Fibroblast of upper back skin (primary cell): ENCODE measurements around the gene NOL6.
"Not testable (repeated sequence)": the region's sequence is repeated elsewhere in the genome, so short reads cannot be mapped to it uniquely, and the experiment has no call there.

ENCODE experiments used
- DNase-seq: peaks from one replicate; pipeline ENCODE4 v3.0.0-alpha.2; 2013

NOL6 gene

GRCh38 chr9:33469891-33470290, 3.8 kb downstream of the NOL6 start:
- DNase-seq = no peak

DNA sequence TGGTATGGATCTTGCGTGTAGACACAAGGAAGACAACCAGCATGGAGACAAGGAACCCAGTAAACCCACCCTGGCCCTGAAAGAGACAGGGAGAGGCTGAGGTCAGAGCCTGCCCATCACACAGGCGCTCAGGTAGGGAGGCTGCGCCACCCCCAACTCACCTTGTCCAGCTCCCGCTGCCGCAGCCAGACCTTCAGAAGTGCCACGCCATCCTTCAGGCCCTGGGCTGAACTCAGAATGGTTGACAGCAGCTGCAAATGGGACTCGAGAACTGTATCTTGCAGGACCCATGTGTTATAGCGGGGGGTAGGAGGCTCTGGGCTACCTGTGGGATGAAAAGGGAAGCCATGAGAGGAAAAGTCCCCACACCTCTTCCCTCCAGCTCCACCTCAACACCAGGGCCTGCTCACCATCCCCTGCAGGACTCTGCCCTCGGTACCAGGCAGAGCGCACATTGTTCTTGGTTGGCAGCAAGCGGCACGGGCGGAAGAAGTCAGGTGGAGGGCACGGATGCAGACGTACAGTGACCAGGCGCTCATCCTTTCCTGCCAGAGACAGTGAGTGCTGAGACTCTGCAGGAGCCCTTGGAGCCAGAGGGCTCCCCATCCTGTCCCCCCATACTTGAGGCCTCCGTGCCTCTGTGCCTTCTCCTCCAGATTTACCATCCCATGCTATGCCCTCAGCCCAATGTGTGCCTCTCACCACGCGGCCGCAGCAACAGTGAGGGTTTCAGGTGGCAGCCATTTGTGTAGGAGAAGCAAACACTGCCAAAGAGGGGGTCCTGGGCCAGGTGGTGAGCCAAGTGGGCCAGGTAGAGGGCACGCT, 4.7 kb downstream of the NOL6 start:
- DNase-seq = no peak

- DNase-seq = no peak
Measured at GRCh38 chr9:33468215-33468730, 5.5 kb downstream of the NOL6 start.

DNA sequence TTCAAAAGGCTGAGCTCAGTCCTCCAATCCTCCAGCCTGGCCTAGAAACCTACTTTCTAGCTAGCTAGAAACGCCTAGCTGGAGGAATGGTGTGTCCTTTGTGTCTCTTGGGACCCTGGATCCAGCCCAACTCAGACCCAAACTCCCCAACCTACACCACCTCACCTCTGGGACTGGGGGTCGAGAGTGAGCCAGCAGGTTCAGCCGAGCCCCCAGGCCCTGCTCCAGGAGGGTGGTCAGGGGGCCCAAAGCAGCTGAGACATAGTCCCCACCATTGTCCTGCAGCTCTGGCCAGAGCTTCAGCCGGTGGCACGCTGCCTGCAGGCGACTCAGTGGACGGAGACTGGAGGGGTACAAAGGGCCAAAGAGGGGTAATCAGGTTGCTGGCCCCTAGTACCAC, 6.2 kb downstream of the NOL6 start:
- DNase-seq = no peak

GRCh38 chr9:33466565-33467495, 6.9 kb downstream of the NOL6 start:
- peak; percentile 24 for DNase-seq

DNA sequence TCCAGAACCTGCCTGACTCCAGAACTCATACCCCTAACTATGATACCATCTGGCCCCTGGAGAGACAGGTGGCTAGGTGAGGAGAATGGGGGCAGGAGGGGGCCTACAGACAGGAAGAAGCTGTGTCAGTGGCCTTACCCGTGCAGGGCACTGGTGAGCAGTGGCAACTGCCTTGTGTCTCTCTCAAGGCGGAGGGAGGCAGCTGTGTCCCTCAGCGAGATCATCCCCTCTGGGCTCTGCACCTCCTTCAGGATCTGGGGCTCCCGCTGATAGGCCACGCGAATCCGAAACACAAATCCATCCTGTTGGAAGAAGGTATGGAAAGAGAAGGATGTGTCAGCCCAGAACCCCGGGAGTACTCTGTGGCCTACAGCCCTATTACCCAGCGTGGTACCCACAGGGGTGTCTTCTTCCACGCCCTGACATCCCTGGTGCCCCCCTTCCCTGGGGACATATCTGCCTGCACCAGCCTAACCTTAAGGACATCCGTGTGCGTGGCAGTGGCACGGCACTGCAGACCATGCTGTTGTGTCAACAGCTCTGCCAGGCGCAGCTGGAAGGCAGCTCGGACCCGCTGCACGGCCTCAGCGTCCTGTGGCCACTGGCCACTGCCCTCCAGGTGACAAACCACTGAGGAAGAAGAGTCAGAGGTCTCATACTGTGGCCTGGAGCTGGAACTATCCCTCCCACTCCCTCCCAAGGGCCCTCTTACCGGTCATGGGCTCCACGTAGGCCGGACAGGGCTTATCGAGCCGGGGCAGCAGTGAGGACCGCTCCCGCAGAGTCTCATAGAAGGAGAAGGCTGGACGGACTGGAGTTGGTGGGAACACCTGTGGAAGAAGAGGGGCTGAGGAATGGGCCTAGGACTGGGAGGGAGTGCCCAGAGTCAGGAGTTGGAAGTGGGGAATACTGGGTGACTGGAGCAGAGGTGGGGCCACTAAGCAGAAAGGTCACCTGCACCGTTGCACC, 7.8 kb downstream of the NOL6 start:
- no peak for DNase-seq

GRCh38 chr9:33465096-33465495, 8.6 kb downstream of the NOL6 start:
- DNase-seq = no peak

DNA sequence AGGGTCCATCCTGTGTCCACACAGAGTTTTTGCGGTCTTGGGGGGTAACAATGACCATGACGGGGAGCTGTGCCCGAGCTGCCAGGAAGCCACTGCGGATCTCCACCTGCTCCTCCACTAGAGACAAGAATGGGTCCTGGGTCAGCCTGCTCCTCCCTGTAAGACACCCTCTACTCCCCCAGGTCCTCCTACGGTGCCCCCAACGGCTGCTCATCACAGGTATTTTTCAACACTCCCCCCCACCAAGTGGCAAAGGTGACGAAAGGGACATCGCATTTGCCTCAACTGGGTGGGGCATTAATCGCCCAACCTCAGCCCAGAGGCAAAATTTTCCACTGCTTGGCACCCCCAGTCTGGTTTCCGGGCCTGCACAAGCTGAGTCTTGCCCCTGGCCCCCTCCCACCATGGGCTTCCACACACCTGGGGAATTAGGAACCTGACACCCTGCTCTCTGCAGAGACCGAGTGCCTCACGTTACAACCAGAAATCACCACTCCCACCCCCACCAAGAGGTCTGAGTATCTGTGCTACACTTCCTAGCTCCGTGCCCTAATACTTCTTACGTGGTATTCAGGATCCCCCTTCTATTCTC, 9.6 kb downstream of the NOL6 start:
- no peak for DNase-seq

GRCh38 chr9:33463151-33463550, 10.6 kb downstream of the NOL6 start:
- no peak for DNase-seq

DNA sequence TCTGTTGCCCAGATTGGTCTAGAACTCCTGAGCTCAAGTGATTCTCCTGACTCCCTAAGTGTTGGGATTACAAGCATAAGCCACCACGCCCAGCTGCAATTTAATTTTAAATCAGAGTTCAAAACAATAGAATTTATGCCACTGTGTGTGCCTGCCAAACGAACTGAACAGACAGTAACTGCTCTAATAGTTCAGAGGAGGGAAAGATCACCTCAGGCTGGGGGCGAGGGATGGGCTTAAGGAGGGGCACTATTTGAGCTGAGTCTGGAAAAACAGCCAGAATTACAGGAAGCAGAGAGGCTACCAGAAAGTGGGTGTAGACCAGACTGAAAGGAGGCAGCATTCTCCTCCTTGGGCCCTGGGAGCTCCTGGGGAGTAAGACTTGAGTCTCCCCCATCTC, 12.2 kb downstream of the NOL6 start:
- no peak for DNase-seq

- no peak for DNase-seq
Measured at GRCh38 chr9:33460854-33461253, 12.9 kb downstream of the NOL6 start.

DNA sequence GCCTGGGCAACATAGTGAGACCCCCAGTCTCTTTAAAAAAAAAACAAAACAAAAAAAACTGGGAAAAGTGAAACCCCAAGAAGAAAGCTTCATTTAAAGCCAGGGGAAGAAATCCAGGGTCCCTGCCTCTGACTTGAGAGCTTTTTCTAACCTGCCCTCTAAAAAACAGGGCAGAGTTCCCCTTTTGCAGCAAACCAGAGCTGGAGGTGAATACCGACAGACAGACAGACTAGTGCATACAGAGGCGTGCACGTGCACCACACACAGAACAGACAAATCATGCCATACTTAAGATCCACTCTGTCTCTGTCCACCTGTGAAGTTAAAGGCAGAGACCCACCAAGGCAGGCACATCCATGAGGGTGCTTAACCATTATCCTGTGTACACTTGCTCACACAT, 14.6 kb downstream of the NOL6 start:
- no peak for DNase-seq

- no peak for DNase-seq
Measured at GRCh38 chr9:33458444-33458843, 15.3 kb downstream of the NOL6 start.

DNA sequence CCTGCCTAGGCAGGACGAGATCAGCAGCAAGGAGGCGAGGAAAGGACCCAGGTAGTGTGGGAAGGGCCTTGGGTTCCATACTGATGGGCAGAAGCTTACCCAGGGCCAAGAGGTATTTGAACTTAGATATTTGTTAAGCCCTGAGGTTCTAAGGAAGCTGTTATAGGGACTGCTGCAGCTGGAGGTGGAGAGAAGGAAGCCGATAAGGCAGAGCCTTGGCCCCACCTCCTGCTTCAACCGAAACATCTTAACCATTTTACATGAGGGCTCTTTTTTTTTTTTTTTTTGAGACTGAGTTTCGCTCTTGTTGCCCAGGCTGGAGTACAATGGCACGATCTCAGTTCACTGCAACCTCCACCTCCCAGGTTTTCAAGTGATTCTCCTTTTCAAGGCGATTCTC, 17.8 kb downstream of the NOL6 start:
- no peak for DNase-seq

- not testable (repeated sequence) for DNase-seq
Measured at GRCh38 chr9:33455456-33455855, 18.3 kb downstream of the NOL6 start.

DNA sequence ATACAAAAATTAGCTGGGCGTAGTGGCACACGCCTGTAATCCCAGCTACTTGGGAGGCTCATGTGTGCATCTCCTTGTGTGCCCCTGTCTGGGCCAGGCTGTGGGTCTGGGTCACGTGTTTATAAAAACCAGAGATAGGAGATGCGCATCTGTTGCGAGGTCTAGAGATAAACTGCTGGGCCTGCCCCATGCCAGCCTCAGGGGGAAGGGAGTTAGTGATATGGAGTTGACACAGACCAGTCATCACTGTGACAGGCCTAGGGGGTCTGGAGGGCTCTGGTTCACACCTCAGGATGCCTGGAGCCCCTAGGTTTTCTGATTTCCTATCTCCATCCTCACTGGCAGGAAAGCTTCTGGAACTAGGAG, 19.1 kb downstream of the NOL6 start:
- DNase-seq = not testable (repeated sequence)

DNA sequence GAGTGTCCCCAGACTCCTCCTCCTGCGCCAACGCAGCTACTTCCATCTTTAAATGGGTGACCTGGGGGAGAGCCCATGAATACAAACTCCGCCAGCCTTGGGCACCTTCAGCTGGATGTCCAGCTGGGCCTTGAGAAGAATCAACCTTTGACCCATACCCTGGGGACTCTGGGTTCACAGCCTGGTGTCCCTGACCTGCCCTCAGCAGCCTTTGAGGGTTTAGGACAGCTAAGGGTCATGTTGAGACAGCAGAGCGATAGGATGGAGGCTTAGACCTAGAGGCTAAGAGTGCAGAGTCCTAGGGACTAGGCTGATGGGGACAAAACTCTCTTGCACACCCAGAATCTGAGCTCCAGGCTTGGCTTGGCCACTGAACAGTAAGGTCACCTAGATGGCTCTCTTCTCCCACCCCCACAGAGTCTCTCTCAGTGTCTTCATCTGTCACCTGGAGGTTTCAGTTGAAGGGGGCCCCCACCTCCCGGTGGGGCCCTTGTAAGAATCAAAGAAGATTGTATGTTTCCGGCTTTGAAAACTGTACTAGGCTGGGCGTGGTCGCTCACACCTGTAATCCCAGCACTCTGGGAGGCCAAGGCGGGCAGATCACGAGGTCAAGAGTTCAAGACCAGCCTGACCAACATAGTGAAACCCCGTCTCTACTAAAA, 19.6 kb downstream of the NOL6 start:
- DNase-seq = no peak

DNA sequence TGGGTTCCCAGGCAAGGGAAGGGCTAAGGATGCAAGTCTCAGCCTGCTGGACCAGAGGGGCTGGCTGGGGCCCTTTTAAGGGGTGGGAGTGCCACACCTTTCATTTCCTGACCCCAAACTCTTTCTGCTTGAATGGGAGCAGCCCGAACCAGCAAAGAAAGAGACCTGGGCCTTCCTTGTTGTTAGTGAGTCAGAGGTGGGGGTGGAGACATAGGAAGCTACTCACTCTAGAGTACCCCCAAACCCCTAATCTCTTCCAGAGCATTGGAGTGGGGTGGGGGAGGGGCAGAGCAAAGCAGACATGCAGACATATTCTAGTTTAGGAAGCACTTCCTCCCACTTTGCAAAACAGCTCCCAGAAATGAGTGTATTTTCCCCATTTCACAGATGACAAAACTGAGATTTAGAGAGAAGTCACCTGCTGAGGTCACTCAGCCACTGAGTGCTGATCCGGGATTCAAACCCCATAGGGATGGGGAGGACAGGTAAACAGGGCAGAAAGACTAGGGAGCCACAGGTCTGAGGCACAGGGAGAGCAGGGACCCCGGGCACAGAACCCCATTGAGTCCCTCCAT, 20.4 kb downstream of the NOL6 start:
- DNase-seq = peak; percentile 18

GRCh38 chr9:33452828-33453271, 20.9 kb downstream of the NOL6 start:
- peak; percentile 86 for DNase-seq

DNA sequence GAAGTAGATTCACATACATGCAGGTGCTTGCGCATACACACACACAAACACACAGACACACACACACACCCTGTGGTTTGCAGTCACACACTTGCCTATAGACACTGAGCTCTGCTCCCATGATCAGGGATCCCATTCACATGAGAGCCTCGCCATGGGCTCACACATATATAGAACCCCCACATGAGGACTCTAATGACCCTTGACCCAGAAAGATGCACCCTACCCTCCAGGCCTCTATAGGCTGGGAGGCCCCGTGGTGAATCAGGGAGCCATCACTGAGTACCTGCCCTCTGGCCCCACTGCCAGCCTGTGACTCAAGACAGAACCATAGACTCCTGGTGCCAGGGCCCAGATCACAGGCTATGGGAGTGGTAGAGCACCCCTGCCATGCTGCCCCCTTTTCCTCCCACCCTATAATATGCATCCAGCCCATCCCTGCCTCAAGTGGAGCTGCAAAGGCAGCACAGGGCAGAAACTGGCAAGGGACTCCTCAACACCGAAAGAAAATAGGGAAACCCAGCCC, 23.0 kb downstream of the NOL6 start:
- no peak for DNase-seq

- DNase-seq = no peak
Measured at GRCh38 chr9:33449715-33450114, 24.0 kb downstream of the NOL6 start.
